Measurements from ENCODE around the gene KIAA1328.
"Not testable (repeated sequence)": the region's sequence is repeated elsewhere in the genome, so short reads cannot be mapped to it uniquely, and the experiment has no call there.

The KIAA1328 gene

GRCh38 chr18:36828157-36828629 lies 734 bp upstream of the KIAA1328 start:
- DNase-seq = peak; percentile 21

GRCh38 chr18:36829362-36830157 lies 633 bp downstream of the KIAA1328 start:
- no peak for DNase-seq

- DNase-seq = no peak
Measured at GRCh38 chr18:36830158-36830495, 1.2 kb downstream of the KIAA1328 start.

GRCh38 chr18:36831139-36831538 lies 2.2 kb downstream of the KIAA1328 start:
- DNase-seq = no peak

- DNase-seq = no peak
Measured at GRCh38 chr18:36833120-36833519, 4.2 kb downstream of the KIAA1328 start.

GRCh38 chr18:36835927-36836326 lies 7.0 kb downstream of the KIAA1328 start:
- DNase-seq = no peak

- no peak for DNase-seq
Measured at GRCh38 chr18:36839835-36840234, 10.9 kb downstream of the KIAA1328 start.

GRCh38 chr18:36843199-36843598 lies 14.3 kb downstream of the KIAA1328 start:
- no peak for DNase-seq

GRCh38 chr18:36843784-36844183 lies 14.9 kb downstream of the KIAA1328 start:
- DNase-seq = no peak

GRCh38 chr18:36848609-36849008 lies 19.7 kb downstream of the KIAA1328 start:
- DNase-seq = no peak

- DNase-seq = no peak
Measured at GRCh38 chr18:36849288-36850006, 20.5 kb downstream of the KIAA1328 start.

- DNase-seq = peak; percentile 85
Measured at GRCh38 chr18:36850527-36851201, 21.7 kb downstream of the KIAA1328 start.

- DNase-seq = no peak
Measured at GRCh38 chr18:36851202-36851590, 22.3 kb downstream of the KIAA1328 start.

GRCh38 chr18:36856815-36857214 lies 27.9 kb downstream of the KIAA1328 start:
- DNase-seq = no peak

- no peak for DNase-seq
Measured at GRCh38 chr18:36862182-36862581, 33.3 kb downstream of the KIAA1328 start.

- DNase-seq = no peak
Measured at GRCh38 chr18:36867056-36867455, 38.1 kb downstream of the KIAA1328 start.

GRCh38 chr18:36871801-36872200 lies 42.9 kb downstream of the KIAA1328 start:
- DNase-seq = no peak

- peak; percentile 37 for DNase-seq
Measured at GRCh38 chr18:36872329-36872728, 43.4 kb downstream of the KIAA1328 start.

GRCh38 chr18:36873826-36874225 lies 44.9 kb downstream of the KIAA1328 start:
- DNase-seq = not testable (repeated sequence)

- DNase-seq = not testable (repeated sequence)
Measured at GRCh38 chr18:36879796-36880195, 50.9 kb downstream of the KIAA1328 start.

GRCh38 chr18:36885981-36886380 lies 57.1 kb downstream of the KIAA1328 start:
- DNase-seq = no peak

- DNase-seq = no peak
Measured at GRCh38 chr18:36887114-36887513, 58.2 kb downstream of the KIAA1328 start.

GRCh38 chr18:36887864-36888263 lies 58.9 kb downstream of the KIAA1328 start:
- DNase-seq = no peak

- DNase-seq = no peak
Measured at GRCh38 chr18:36888778-36889177, 59.9 kb downstream of the KIAA1328 start.

All from kidney glomerular epithelial cell (primary cell).